HG03280 (cell line): ENCODE data around the gene MAP1LC3B2.
"Not testable (repeated sequence)": the region's sequence is repeated elsewhere in the genome, so short reads cannot be mapped to it uniquely, and the experiment has no call there.

Source experiments
- ATAC-seq: cut with Tn5 transposase; IDR thresholded peaks from one replicate; pipeline ENCODE4 v1.9.1; 2021; ENCODE audit warnings: mild to moderate bottlenecking, moderate library complexity; ENCODE audit not compliant: unreplicated experiment

The MAP1LC3B2 gene

GRCh38 chr12:116556964-116557698 is 2.0 kb upstream of the MAP1LC3B2 start:
- no peak for ATAC-seq

DNA sequence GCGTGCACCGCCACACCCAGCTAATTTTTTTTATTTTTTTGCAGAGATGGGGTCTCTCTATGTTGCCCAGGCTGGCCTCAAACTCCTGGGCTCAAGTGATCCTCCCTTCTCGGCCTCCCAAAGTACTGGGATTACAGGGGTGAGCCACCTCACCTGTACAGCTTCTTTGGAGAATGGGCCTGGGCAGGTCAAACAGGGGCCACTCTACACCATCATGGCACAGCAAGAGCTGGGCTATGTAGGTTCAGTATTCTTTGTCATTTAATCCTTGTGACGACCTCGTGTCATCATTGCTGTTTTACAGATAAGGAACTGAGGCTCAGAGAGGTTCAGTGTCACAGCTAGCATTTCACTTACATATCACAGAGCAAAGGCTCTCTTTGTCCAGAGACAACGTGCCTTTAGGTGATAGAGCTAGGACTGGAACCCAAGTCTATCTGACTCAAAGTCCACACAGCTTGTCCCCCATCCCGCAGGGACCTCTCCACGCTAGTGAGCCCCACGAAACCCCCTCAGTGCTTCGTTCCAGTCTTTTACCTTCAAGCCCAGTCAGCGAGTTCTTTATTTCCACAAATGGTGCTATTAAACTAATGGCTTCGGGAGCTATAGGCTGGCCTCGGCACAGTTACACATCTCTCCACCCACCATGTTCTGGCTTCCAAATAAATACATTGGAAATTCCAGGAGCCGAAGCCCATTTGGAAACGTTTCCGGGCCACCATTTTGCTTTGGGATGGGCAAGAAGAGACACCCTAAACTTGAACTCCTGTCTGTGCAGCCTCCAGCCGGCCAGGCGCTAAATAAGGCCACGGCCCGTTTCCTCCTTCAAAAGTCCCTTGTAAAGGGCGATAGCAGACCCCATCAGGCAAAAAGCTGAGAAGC is 660 bp upstream of the MAP1LC3B2 start:
- no peak for ATAC-seq

DNA sequence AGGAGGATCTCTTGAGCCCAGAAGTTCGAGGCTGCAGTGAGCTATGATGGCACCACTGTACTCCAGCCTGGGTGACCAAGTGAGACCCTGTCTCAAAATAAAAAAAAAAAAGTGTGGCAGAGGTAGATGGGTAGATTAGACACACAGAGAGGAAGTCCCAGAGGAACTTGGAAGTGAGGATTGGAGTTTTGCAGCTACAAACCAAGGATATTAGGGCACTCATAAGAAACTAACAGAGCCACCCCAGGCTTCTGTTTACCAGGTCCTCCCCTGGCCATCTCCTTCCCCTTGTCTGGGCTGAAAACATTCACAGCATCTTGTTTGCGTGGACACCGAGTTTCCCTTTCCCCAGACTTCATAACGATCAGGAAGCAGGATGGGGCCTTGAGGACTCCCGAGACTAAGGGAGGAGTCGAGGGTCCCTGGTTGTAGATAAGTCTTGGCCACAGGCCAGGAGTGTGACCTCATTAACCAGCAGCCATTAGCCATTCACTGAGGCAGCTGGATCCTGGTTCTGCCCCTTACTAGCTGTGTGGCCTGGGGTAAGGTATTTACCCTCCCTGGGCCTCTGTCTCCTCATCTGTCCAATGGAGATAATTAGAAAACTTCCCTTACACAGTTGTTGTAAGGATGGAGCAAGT is 2.1 kb downstream of the MAP1LC3B2 start:
- no peak for ATAC-seq

DNA sequence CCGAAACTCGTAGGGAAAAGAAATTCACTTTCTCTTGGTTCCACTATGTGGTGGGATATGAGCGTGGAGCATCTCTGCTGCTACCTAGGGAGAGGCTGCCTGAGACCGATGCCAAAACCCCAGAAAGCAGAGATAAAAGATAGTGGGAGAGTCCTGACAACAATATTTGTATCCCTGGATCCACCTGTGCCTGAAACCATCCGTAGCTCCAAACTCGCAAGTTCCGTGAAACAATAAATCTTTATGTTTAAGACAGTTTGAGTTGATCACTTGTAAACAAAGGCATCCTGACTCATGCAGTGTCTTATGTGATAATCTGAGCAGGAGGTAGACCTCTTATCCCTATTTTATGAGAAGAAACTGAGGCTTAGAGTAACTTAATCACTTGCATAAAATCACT is 2.9 kb downstream of the MAP1LC3B2 start:
- ATAC-seq, result no peak

- no peak for ATAC-seq
These were observed 4.1 kb downstream of the MAP1LC3B2 start for GRCh38 chr12:116563262-116563661.

DNA sequence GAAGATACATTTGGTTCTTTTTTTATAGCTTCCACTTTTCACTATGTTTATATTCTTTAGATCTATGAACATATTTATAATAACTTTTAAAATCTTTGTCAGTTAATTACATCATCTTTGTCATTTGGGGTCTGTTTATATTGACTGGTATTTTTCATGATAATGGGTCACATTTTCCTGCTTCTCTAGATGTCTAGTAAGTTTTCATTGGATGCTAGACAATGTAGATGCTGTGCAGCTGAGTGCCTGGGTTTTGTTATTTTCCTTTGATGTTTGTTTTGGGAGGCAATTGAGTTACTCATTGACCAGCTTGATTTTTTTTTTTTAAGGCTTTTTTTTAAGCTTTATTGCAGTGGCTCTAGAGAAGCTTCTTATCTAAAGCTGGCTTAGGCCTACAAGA is 4.9 kb downstream of the MAP1LC3B2 start:
- ATAC-seq, result no peak

GRCh38 chr12:116565221-116565620 is 6.0 kb downstream of the MAP1LC3B2 start:
- ATAC-seq, result not testable (repeated sequence)

DNA sequence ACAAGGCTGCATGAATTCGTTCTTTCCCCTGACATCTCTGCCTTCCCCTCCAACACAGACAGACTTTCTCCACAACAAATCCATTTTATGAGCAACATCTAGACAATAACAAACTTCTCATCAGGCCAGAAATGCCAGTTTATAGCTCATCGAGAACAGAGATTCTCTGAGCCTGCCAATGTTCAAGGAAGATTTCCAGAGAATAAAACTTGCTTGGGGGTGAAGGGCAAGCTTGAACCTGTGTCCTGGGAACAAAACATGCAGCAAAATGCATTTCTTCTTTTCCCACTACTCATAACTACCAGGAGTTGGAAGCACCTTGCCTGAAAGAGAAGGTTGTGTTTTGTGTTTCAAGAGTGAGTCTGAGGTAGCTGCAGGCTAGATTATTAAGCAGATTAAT is 6.8 kb downstream of the MAP1LC3B2 start:
- ATAC-seq, result no peak

GRCh38 chr12:116568203-116568602 is 9.0 kb downstream of the MAP1LC3B2 start:
- no peak for ATAC-seq

- ATAC-seq, result no peak
These were observed 11.9 kb downstream of the MAP1LC3B2 start for GRCh38 chr12:116571089-116571488.

DNA sequence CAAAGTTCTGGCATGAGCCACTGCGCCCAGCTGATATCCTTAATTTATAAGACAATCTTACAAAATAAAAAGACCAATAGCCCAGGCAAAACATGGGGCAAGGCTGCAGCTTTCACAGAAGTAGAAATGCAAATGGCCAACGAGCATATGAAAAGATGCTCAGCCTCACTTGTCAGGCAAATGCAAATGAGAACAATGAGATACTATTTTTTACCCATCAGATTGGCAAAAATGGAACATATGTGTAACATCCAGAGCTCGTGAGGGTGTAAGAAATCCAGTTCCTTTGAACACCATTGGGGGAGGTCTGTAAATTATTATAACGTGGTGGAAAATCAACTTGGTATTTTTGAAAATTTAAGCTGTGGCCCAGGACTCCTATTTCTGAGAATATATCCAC is 14.6 kb downstream of the MAP1LC3B2 start:
- no peak for ATAC-seq

DNA sequence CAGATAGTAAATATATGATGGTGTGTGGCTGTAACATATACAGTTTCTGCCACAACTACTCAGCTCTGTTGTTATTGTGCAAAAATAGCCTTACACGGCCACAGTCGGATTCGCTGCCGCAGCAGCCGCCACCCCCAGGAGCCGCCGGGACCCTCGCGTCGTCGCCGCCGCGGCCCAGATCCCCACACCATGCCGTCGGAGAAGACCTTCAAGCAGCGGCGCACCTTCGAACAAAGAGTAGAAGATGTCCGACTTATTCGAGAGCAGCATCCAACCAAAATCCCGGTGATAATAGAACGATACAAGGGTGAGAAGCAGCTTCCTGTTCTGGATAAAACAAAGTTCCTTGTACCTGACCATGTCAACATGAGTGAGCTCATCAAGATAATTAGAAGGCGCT is 16.6 kb downstream of the MAP1LC3B2 start:
- ATAC-seq, result not testable (repeated sequence)

DNA sequence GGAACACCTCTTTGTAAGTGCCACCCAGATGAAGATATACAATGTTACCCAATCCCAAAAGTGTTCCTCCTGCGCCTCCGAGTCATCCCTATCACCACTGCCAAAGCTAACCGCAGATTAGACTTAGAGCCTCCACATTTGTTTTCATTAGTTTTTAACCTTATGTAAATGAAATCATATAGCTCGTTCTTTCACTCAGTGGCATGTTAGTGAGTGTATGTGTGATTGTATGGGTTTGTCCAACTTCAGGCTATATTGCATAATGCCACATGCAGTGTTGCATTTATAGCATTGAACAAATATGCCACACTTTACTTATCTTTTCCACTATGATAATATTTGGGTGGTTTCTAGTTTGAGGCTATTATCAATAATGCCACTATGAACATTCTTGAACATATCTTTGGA is 18.0 kb downstream of the MAP1LC3B2 start:
- ATAC-seq, result no peak

GRCh38 chr12:116578051-116578450 is 18.9 kb downstream of the MAP1LC3B2 start:
- no peak for ATAC-seq

- no peak for ATAC-seq
These were observed 23.4 kb downstream of the MAP1LC3B2 start for GRCh38 chr12:116582610-116583009.

GRCh38 chr12:116583129-116583694 is 24.0 kb downstream of the MAP1LC3B2 start:
- ATAC-seq, result no peak

- no peak for ATAC-seq
These were observed 28.1 kb downstream of the MAP1LC3B2 start for GRCh38 chr12:116587270-116587669.

- ATAC-seq, result no peak
These were observed 29.3 kb downstream of the MAP1LC3B2 start for GRCh38 chr12:116588390-116589028.

DNA sequence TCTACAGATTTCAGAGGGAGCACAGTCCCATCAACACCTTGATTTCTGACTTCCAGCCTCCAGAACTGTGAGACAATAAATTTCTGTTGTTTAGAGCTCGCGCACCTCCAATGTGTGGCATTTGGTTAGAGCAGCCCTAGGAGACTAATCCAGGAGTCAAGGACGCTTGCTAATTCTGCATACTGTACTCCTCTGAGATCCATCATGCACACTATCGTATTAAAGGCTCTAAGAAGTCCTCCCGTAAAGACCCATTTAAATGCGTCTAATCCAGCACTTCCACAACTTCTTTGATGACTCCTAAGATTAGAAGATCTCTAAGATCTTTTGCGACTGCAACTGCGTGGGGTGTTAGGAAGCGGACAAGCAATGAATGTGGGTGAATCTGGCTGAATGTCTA is 30.4 kb downstream of the MAP1LC3B2 start:
- ATAC-seq, result no peak

GRCh38 chr12:116590561-116590960 is 31.4 kb downstream of the MAP1LC3B2 start:
- no peak for ATAC-seq
